ENCODE results near the gene MAN1A2.
"Not testable (repeated sequence)": the region's sequence is repeated elsewhere in the genome, so short reads cannot be mapped to it uniquely, and the experiment has no call there.

MAN1A2 gene

GRCh38 chr1:117367046-117368025 is at the start of gene MAN1A2:
MAN1A2 (plus strand) TSS chr1:117367449; CDS start chr1:117368184, 735 bp downstream.
- peak; percentile 72 for DNase-seq

- no peak for DNase-seq
Observed at GRCh38 chr1:117318011-117318410, 49.2 kb upstream of the MAN1A2 start.

GRCh38 chr1:117318426-117318825 is 48.8 kb upstream of the MAN1A2 start:
- DNase-seq = no peak

GRCh38 chr1:117320515-117320914 is 46.7 kb upstream of the MAN1A2 start:
- DNase-seq = no peak

GRCh38 chr1:117321680-117322609 is 45.3 kb upstream of the MAN1A2 start:
- no peak for DNase-seq

GRCh38 chr1:117324357-117324756 is 42.9 kb upstream of the MAN1A2 start:
- no peak for DNase-seq

- not testable (repeated sequence) for DNase-seq
Observed at GRCh38 chr1:117326035-117326434, 41.2 kb upstream of the MAN1A2 start.

- DNase-seq = no peak
Observed at GRCh38 chr1:117327011-117327410, 40.2 kb upstream of the MAN1A2 start.

- no peak for DNase-seq
Observed at GRCh38 chr1:117335376-117336086, 31.7 kb upstream of the MAN1A2 start.

GRCh38 chr1:117336088-117336817 is 31.0 kb upstream of the MAN1A2 start:
- no peak for DNase-seq

- DNase-seq = no peak
Observed at GRCh38 chr1:117339866-117340700, 27.2 kb upstream of the MAN1A2 start.

- no peak for DNase-seq
Observed at GRCh38 chr1:117341123-117341522, 26.1 kb upstream of the MAN1A2 start.

- DNase-seq = no peak
Observed at GRCh38 chr1:117342397-117342796, 24.9 kb upstream of the MAN1A2 start.

GRCh38 chr1:117346206-117346928 is 20.9 kb upstream of the MAN1A2 start:
- no peak for DNase-seq

GRCh38 chr1:117347907-117348306 is 19.3 kb upstream of the MAN1A2 start:
- no peak for DNase-seq

- DNase-seq = not testable (repeated sequence)
Observed at GRCh38 chr1:117352695-117353094, 14.6 kb upstream of the MAN1A2 start.

GRCh38 chr1:117357833-117358603 is 9.2 kb upstream of the MAN1A2 start:
- DNase-seq = not testable (repeated sequence)

GRCh38 chr1:117358604-117358887 is 8.7 kb upstream of the MAN1A2 start:
- DNase-seq = not testable (repeated sequence)

- no peak for DNase-seq
Observed at GRCh38 chr1:117359561-117360289, 7.5 kb upstream of the MAN1A2 start.
